GM12878 (cell line): ENCODE results near the gene XIRP1. TPM values are rescaled to one million over a fixed set of nuclear protein-coding genes. Genes with fewer than 3 reads are reported as not detected.

Experiments
- ATAC-seq: fragments of 200-7000 bp; cut with Tn5 transposase; 3 replicates; pipeline ENCODE4 v1.9.1; 2020; ENCODE audit warnings: mild to moderate bottlenecking, moderate library complexity
- Bru-seq: library from RNA; stranded (reverse); fragments of 400-500 nt; gene quantifications from one replicate; lab custom pipeline; 2021; lab: Mats Ljungman, UMichigan
- BruChase-seq, 2 experiments: library from RNA; stranded (reverse); fragments of 400-500 nt; gene quantifications; one replicate each; lab custom pipeline; 2021; lab: Mats Ljungman, UMichigan
- BruUV-seq: library from RNA; stranded (reverse); fragments of 400-500 nt; replicated peaks from 2 replicates; lab custom pipeline; 2021; lab: Mats Ljungman, UMichigan
- CTCF ChIA-PET: fragments of 300-600 bp; sonication (Branson Sonifier 250); formaldehyde crosslinking; extraction: SDS; loops from one replicate; lab custom pipeline; 2021; ENCODE audit warnings: inconsistent platforms; lab: Yijun Ruan, JAX
- POLR2A ChIA-PET: fragments of 350-600 bp; formaldehyde crosslinking; extraction: SDS; loops from one replicate; lab custom pipeline; 2021; ENCODE audit warnings: inconsistent platforms; lab: Charles Lee
- RAD21 ChIA-PET: fragments of 300-600 bp; sonication (Branson Sonifier 250); formaldehyde crosslinking; loops from one replicate; lab custom pipeline; 2023; ENCODE audit warnings: antibody characterized with exemption; ENCODE audit not compliant: unreplicated experiment; lab: Charles Lee
- SMC1A ChIA-PET: fragments of 300-600 bp; sonication (Branson Sonifier 250); formaldehyde crosslinking; loops from one replicate; lab custom pipeline; 2023; ENCODE audit not compliant: unreplicated experiment, uncharacterized antibody; lab: Charles Lee
- DNase-seq: peaks from one replicate; pipeline ENCODE4 v3.0.0-alpha.2; 2011; ENCODE audit warnings: low read depth, low spot score
- FAIRE-seq: peaks from 3 replicates; lab custom pipeline; 2011; peaks lifted over from hg19 to GRCh38; lab: Jason Lieb, UNC
- H2AFZ ChIP-seq: 2 replicates; pipeline ENCODE4 v1.6.0; 2011; ENCODE audit warnings: low read depth, low read length, control low read depth; ENCODE audit not compliant: control insufficient read depth
- H3K27ac ChIP-seq: 2 replicates; pipeline ENCODE4 v1.5.1; 2011; ENCODE audit warnings: control low read depth; ENCODE audit not compliant: control insufficient read depth, insufficient read depth
- H3K27me3 ChIP-seq, 2 experiments: replicated peaks in 1 of 2; 2 replicates each; pipeline versions ENCODE4 v1.6.0 to v1.6.1; 2011; ENCODE audit warnings: low read length in 1 of 2; ENCODE audit not compliant: control insufficient read depth in 2 of 2, insufficient read depth in 2 of 2
- H3K36me3 ChIP-seq, 2 experiments: 2 replicates each; pipeline ENCODE4 v1.5.1; 2011; ENCODE audit warnings: low read length in 1 of 2; ENCODE audit not compliant: control insufficient read depth in 2 of 2, insufficient read depth in 2 of 2
- H3K4me1 ChIP-seq: 2 replicates; pipeline ENCODE4 v1.6.1; 2011; ENCODE audit warnings: mild to moderate bottlenecking, low read length, moderate library complexity, mixed read lengths; ENCODE audit not compliant: control insufficient read depth, insufficient read depth
- H3K4me2 ChIP-seq: 2 replicates; pipeline ENCODE4 v1.6.0; 2011; ENCODE audit warnings: control low read depth; ENCODE audit not compliant: control insufficient read depth, insufficient read depth
- H3K4me3 ChIP-seq: fragments of 200-600 bp; sonication (generic); 2 replicates; pipeline ENCODE4 v1.5.1; 2016
- H3K79me2 ChIP-seq: 2 replicates; pipeline ENCODE4 v1.6.0; 2011; ENCODE audit warnings: low read length; ENCODE audit not compliant: control insufficient read depth, insufficient read depth
- H3K9ac ChIP-seq: 2 replicates; pipeline ENCODE4 v1.8.0; 2011; ENCODE audit warnings: low read length, control low read depth, mixed read lengths; ENCODE audit not compliant: control insufficient read depth, insufficient read depth
- H3K9me3 ChIP-seq: replicated peaks from 3 replicates; pipeline ENCODE4 v1.5.1; 2011; ENCODE audit warnings: mild to moderate bottlenecking, low read length; ENCODE audit not compliant: control insufficient read depth, insufficient read depth
- H4K20me1 ChIP-seq: 2 replicates; pipeline ENCODE4 v1.6.0; 2011; ENCODE audit not compliant: control insufficient read depth, insufficient read depth
- IRF4 ChIP-seq: IDR thresholded peaks from 2 replicates; pipeline ENCODE4 v1.6.1; 2011; ENCODE audit warnings: low read depth, low read length
- MEF2A ChIP-seq: IDR thresholded peaks from 2 replicates; pipeline ENCODE4 v1.6.1; 2011; ENCODE audit warnings: low read depth, mild to moderate bottlenecking, low read length, moderate library complexity; ENCODE audit not compliant: insufficient read depth
- RUNX3 ChIP-seq: IDR thresholded peaks from 2 replicates; pipeline ENCODE4 v1.6.1; 2012; ENCODE audit warnings: low read length, inconsistent platforms
- TCF12 ChIP-seq: IDR thresholded peaks from 2 replicates; pipeline ENCODE4 v1.6.1; 2011; ENCODE audit warnings: low read depth, mild to moderate bottlenecking, low read length
- ZBED1 ChIP-seq: IDR thresholded peaks from 2 replicates; pipeline ENCODE4 v1.6.1; 2016; ENCODE audit warnings: borderline replicate concordance
- WGBS: methylation state at CpG from one replicate; pipeline ENCODE4 v1.1.6; 2016; ENCODE audit warnings: low lambda C conversion rate; ENCODE audit not compliant: insufficient replicate concordance, insufficient coverage; ENCODE audit errors: missing lambda C conversion rate; 5-methylcytosine and 5-hydroxymethylcytosine counted together
- in situ Hi-C: fragments of 300-500 bp; cut with MboI; formaldehyde crosslinking; loops from 9 replicates; pipeline ENCODE4 v1.14.3; 2018; ENCODE audit warnings: mixed read lengths
- intact Hi-C: fragments of 100-400 bp; cut with micrococcal nuclease; formaldehyde crosslinking; loops from one replicate; pipeline ENCODE4 v1.14.2; 2022; ENCODE audit not compliant: unreplicated experiment
- long read RNA-seq, 2 experiments: library from polyadenylated mRNA; unstranded; transcript quantifications; one replicate each; pipeline ENCODE4 v2.0.0, GENCODE V29; 2019 to 2020
- polyA minus RNA-seq, 3 experiments: library from RNA; depleted of rRNA, polyadenylated mRNA; stranded (reverse); fragments of >200 nt; gene quantifications; 2 replicates each; pipeline ENCODE4 v1.2.3, GENCODE V29; 2011
- polyA plus RNA-seq, 11 experiments: library from polyadenylated mRNA; depleted of rRNA in 4 of 11; unstranded in 6 of 11; stranded (reverse) in 5 of 11; fragments of >200 nt; fragmentation: Nextera tagmentation in 4 of 11; fragmentation: Illumina TruSeq in 1 of 11; extraction: Ambion mirVana in 4 of 11; extraction: Trizol in 1 of 11; gene quantifications; 1 replicate in 1 of 11; 2 replicates in 10 of 11; pipeline versions ENCODE4 v1.2.1 to v1.2.3, GENCODE V29; 2011 to 2016; ENCODE audit warnings: inconsistent platforms in 2 of 11, missing spikeins in 2 of 11, low read depth in 1 of 11
- total RNA-seq, 4 experiments: library from RNA; depleted of rRNA in 3 of 4; stranded (reverse); fragments of >200 nt in 3 of 4; fragmentation: Illumina TruSeq in 1 of 4; extraction: Trizol in 1 of 4; gene quantifications; 2 replicates each; pipeline versions ENCODE4 v1.2.1 to v1.2.3, GENCODE V29; 2013 to 2021

XIRP1 gene, protein sequence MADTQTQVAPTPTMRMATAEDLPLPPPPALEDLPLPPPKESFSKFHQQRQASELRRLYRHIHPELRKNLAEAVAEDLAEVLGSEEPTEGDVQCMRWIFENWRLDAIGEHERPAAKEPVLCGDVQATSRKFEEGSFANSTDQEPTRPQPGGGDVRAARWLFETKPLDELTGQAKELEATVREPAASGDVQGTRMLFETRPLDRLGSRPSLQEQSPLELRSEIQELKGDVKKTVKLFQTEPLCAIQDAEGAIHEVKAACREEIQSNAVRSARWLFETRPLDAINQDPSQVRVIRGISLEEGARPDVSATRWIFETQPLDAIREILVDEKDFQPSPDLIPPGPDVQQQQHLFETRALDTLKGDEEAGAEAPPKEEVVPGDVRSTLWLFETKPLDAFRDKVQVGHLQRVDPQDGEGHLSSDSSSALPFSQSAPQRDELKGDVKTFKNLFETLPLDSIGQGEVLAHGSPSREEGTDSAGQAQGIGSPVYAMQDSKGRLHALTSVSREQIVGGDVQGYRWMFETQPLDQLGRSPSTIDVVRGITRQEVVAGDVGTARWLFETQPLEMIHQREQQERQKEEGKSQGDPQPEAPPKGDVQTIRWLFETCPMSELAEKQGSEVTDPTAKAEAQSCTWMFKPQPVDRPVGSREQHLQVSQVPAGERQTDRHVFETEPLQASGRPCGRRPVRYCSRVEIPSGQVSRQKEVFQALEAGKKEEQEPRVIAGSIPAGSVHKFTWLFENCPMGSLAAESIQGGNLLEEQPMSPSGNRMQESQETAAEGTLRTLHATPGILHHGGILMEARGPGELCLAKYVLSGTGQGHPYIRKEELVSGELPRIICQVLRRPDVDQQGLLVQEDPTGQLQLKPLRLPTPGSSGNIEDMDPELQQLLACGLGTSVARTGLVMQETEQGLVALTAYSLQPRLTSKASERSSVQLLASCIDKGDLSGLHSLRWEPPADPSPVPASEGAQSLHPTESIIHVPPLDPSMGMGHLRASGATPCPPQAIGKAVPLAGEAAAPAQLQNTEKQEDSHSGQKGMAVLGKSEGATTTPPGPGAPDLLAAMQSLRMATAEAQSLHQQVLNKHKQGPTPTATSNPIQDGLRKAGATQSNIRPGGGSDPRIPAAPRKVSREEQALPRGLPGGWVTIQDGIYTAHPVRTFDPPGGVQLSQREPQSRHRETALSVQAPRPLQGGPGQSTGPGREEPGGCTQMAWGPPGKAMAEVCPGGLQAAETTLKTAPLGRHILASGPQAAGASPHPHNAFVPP (N-terminal part only)
- 0.12 TPM in 1 of 2 replicates, not detected in the other for total RNA-seq (2013; cell fraction: nucleolus; rRNA removed)
- total RNA-seq (2014; rRNA removed) (0.16 and 0.17 TPM in 2 replicates), total RNA-seq (2014; rRNA removed; fragmentation: Illumina TruSeq; extraction: Trizol) (0.18 and 0.23 TPM in 2 replicates), total RNA-seq (2021) (0.38 and 0.40 TPM in 2 replicates), polyA plus RNA-seq (2011; rRNA removed) (0.01 and 0.03 TPM in 2 replicates), polyA plus RNA-seq (2014; fragmentation: Illumina TruSeq; extraction: Trizol) (0.14 and 0.24 TPM in 2 replicates), polyA plus RNA-seq (2014; fragmentation: Nextera tagmentation; extraction: Ambion mirVana) (under 1 TPM in 1 of 2 experiments, not detected in 1; 0.05 TPM), polyA plus RNA-seq (2014; rRNA removed) (0.08 and 0.27 TPM in 2 replicates), polyA plus RNA-seq (2016; fragmentation: Nextera tagmentation; extraction: Ambion mirVana) (under 1 TPM; 0.04 to 0.05 TPM), polyA minus RNA-seq (2011; rRNA and poly(A)+ RNA removed) (0.07 and 0.21 TPM in 2 replicates), Bru-seq, nascent RNA (percentile 12 among the genes with signal in this experiment), BruChase-seq, experiment 1, labeled RNA remaining after a 6-hour chase (percentile 18 among the genes with signal in this experiment), BruChase-seq, experiment 2, labeled RNA remaining after a 2-hour chase (percentile 13 among the genes with signal in this experiment)
- polyA plus RNA-seq (2011; ENCODE audit: low read depth): 0.16 TPM
- polyA plus RNA-seq (2011; cell fraction: cytosol; rRNA removed): 0.03 and 0.08 TPM in 2 replicates
- polyA plus RNA-seq (2011; cell fraction: nucleus; rRNA removed): 0.30 and 0.37 TPM in 2 replicates
- 0.20 and 0.28 TPM in 2 replicates for polyA plus RNA-seq (2012)
- not detected in 2 replicates for polyA minus RNA-seq (2011; cell fraction: cytosol; rRNA and poly(A)+ RNA removed)
- 0.12 and 0.29 TPM in 2 replicates for polyA minus RNA-seq (2011; cell fraction: nucleus; rRNA and poly(A)+ RNA removed)
- long read RNA-seq, experiment 1: 0 reads
- long read RNA-seq, experiment 2: 0 reads

DNA sequence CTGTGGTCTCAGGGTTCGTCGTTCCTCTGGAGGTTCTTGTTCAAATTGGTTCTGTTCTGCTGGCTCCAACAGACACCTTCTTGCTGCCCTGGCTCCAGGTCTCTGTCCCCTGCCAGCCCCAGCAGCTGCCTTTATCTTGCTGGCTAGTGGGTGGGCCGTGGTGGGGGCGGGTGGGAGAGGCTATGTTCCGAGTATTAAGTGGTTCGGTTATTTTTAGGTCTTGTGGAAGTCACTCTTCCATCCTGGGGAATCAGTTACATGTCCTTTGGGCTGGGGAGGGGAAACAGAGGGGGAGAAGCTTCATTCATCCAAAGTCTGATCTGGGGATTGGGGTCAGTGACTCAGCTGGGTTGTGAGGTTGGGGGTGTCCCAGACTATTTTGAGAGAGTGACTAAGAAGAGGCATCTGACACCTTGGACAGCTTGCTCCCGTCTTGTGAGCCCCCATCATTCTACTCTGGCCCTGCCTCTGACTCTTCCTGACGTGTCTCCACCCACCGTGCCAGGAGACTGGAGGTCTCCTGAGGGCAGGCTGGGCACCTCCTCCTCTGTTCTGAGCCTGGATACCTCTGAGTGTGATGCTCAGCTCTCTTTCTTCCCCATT is at the start of gene XIRP1:
TSS of gene XIRP1 (minus strand) at position 106 of the 603 bp plus-strand sequence. CDS start 3,150 bp downstream, outside the sequence.
- WGBS: 41% methylated on average over 9 of the region's 9 CpGs
- FAIRE-seq: no peak
- CTCF ChIA-PET: interaction anchor here (0.7 to 15.9 kb wide), 14 partner anchors 11 to 185 kb away, joined by 3 to 756 read pairs (median 22); partner anchors contain the start of gene CX3CR1
- DNase-seq: no peak
- Histone ChIP-seq H3K36me3 (no peaks in the 10 kb centered on the region), H3K4me2 (no peak within 1 kb of the TSS), H3K9me3 (no peaks in the 10 kb centered on the region), H3K9ac (no peak within 1 kb of the TSS), H3K79me2 (no peaks in the 10 kb centered on the region), H2AFZ (no peak within 1 kb of the TSS), H3K27ac (no peak within 1 kb of the TSS), H3K4me1 (peaks cover 3% of the 10 kb centered on the region), H3K27me3 (0 out of 4 replicates have a peak, but pooled peaks cover 0 to 1% of the 10 kb centered on the region in 2 experiments), H4K20me1 (no peaks in the 10 kb centered on the region), H3K4me3 (no peak within 1 kb of the TSS)
- peak; percentile 73; the same call in 1 of the 2 replicates for TF ChIP-seq TCF12
- no peak for TF ChIP-seq IRF4
- peak; percentile 63; the same call in 1 of the 2 replicates for TF ChIP-seq MEF2A
- TF ChIP-seq RUNX3: peak; percentile 29; the same call in 1 of the 2 replicates
- TF ChIP-seq ZBED1: no peak
- RAD21 ChIA-PET: interaction anchor here (0.8 to 16.9 kb wide), 9 partner anchors 8 to 185 kb away, joined by 3 to 456 read pairs (median 6); no protein-coding TSS in a partner anchor
- ATAC-seq: peak; percentile 45
- SMC1A ChIA-PET: interaction anchor here (0.7 to 25.3 kb wide), 8 partner anchors 10 to 184 kb away, joined by 3 to 648 read pairs (median 4); partner anchors contain the start of gene CX3CR1
- POLR2A ChIA-PET: interaction anchor here (1.2 to 2.9 kb wide), 4 partner anchors 13 to 99 kb away, joined by 3 to 13 read pairs (median 4); no protein-coding TSS in a partner anchor
- in situ Hi-C loops (no loop called here), intact Hi-C loops (no loop called here)
- no TSS peak for BruUV-seq
